OCI-LY7 (cell line): ENCODE data around the gene CCDC43. TPM values are rescaled to one million over a fixed set of nuclear protein-coding genes. Genes with fewer than 3 reads are reported as not detected.

Experiments
- BruUV-seq: library from RNA; stranded (reverse); fragments of 400-500 nt; replicated peaks from 2 replicates; lab custom pipeline; 2021; lab: Mats Ljungman, UMichigan
- CTCF ChIA-PET: fragments of 300-600 bp; sonication (Branson Sonifier 250); formaldehyde crosslinking; loops from one replicate; lab custom pipeline; 2022; ENCODE audit warnings: antibody characterized with exemption; ENCODE audit not compliant: unreplicated experiment; lab: Charles Lee
- POLR2A ChIA-PET: fragments of 300-600 bp; sonication (Branson Sonifier 250); formaldehyde crosslinking; loops from one replicate; lab custom pipeline; 2022; ENCODE audit warnings: antibody characterized with exemption; lab: Charles Lee
- DNase-seq: peaks from one replicate; pipeline ENCODE4 v3.0.0-alpha.2; 2015; ENCODE audit warnings: low spot score
- H2AFZ ChIP-seq: fragments of 200-600 bp; sonication (generic), shearing (Covaris generic); 2 replicates; pipeline ENCODE4 v1.6.1; 2014; ENCODE audit warnings: mild to moderate bottlenecking, antibody characterized with exemption, low read length, moderate library complexity
- H3K27ac ChIP-seq: fragments of 200-600 bp; sonication (generic); 2 replicates; pipeline ENCODE4 v1.5.1; 2014; ENCODE audit warnings: mixed run types, low read depth, mild to moderate bottlenecking, moderate library complexity, low read length, inconsistent platforms; ENCODE audit not compliant: poor library complexity, severe bottlenecking
- H3K36me3 ChIP-seq: fragments of 200-600 bp; sonication (generic); 2 replicates; pipeline ENCODE4 v1.6.1; 2014; ENCODE audit warnings: mild to moderate bottlenecking, antibody characterized with exemption, low read length, moderate library complexity, mixed read lengths; ENCODE audit not compliant: insufficient read depth
- H3K4me1 ChIP-seq: fragments of 200-600 bp; sonication (generic); 2 replicates; pipeline ENCODE4 v1.5.1; 2014; ENCODE audit warnings: mild to moderate bottlenecking, low read length; ENCODE audit not compliant: insufficient read depth, poor library complexity, severe bottlenecking
- H3K4me2 ChIP-seq: fragments of 200-600 bp; sonication (generic); 2 replicates; pipeline ENCODE4 v1.6.1; 2014; ENCODE audit warnings: mild to moderate bottlenecking, low read length
- H3K4me3 ChIP-seq: fragments of 200-600 bp; sonication (generic); 2 replicates; pipeline ENCODE4 v1.5.1; 2014; ENCODE audit warnings: mild to moderate bottlenecking, low read depth, low read length; ENCODE audit not compliant: poor library complexity, severe bottlenecking
- H3K79me2 ChIP-seq: fragments of 200-600 bp; sonication (generic); 2 replicates; pipeline ENCODE4 v1.6.1; 2016; ENCODE audit warnings: low read depth, mild to moderate bottlenecking, low read length, moderate library complexity, mixed read lengths; ENCODE audit not compliant: insufficient read depth
- H3K9me2 ChIP-seq: fragments of 200-600 bp; sonication (generic); 2 replicates; pipeline ENCODE4 v1.6.1; 2016; ENCODE audit warnings: mild to moderate bottlenecking, low read length, mixed read lengths; ENCODE audit not compliant: insufficient read depth
- H3K9me3 ChIP-seq: fragments of 200-600 bp; sonication (generic); 2 replicates; pipeline ENCODE4 v1.6.1; 2014; ENCODE audit warnings: mild to moderate bottlenecking, mixed run types, low read length, mixed read lengths
- H4K20me1 ChIP-seq: fragments of 200-600 bp; sonication (generic); 2 replicates; pipeline ENCODE4 v1.6.1; 2014; ENCODE audit warnings: mild to moderate bottlenecking, antibody characterized with exemption, low read length, moderate library complexity, mixed read lengths; ENCODE audit not compliant: insufficient read depth
- CTCF ChIP-seq: fragments of 200-600 bp; sonication (generic); conservative IDR thresholded peaks from 2 replicates; pipeline ENCODE4 v1.5.1; 2014; ENCODE audit warnings: mild to moderate bottlenecking, antibody characterized with exemption, low read length, moderate library complexity, mixed read lengths
- EZH2phosphoT487 ChIP-seq: fragments of 200-600 bp; sonication (generic); IDR thresholded peaks from 2 replicates; pipeline ENCODE4 v1.6.1; 2018; ENCODE audit warnings: low read depth, borderline replicate concordance, mild to moderate bottlenecking, mixed run types, antibody characterized with exemption, low read length, moderate library complexity, mixed read lengths
- intact Hi-C: fragments of 100-400 bp; cut with micrococcal nuclease; formaldehyde crosslinking; loops from one replicate; pipeline ENCODE4 v1.10.0; 2022; ENCODE audit not compliant: unreplicated experiment
- small RNA-seq: library from RNA; depleted of rRNA; stranded (forward); fragments of <200 nt; gene quantifications from one replicate; pipeline ENCODE3, GENCODE V24; 2014
- total RNA-seq, 2 experiments: library from RNA; depleted of rRNA in 1 of 2; stranded (reverse); fragments of >200 nt in 1 of 2; shearing (Covaris generic) in 1 of 2; gene quantifications; 2 replicates each; pipeline ENCODE4 v1.2.3, GENCODE V29; 2014 to 2022

CCDC43 gene
- total RNA-seq, 2 experiments from 2014 or later = 33.2 to 35.6 TPM

GRCh38 chr17:44628243-44629188 lies 61.1 kb downstream of the CCDC43 start:
- peak overlapping the region; percentile 60 for H2AFZ ChIP-seq
- H3K27ac ChIP-seq = peak overlapping the region; percentile 73
- POLR2A ChIA-PET = interaction anchor here (0.6 kb wide), 1 partner anchor 89 kb away, joined by 3 read pairs; no protein-coding TSS in a partner anchor
- TF ChIP-seq EZH2phosphoT487 (no peak), CTCF (no peak)
- H3K36me3 ChIP-seq = no peaks in the 10 kb centered on the region
- peak; percentile 82 for DNase-seq
- CTCF ChIA-PET = interaction anchor here (1.1 kb wide), 1 partner anchor 95 kb away, joined by 3 read pairs; no protein-coding TSS in a partner anchor
- no peaks in the 10 kb centered on the region for H3K79me2 ChIP-seq
- intact Hi-C loops = no loop called here
- H3K9me2 ChIP-seq = no peaks in the 10 kb centered on the region
- H4K20me1 ChIP-seq = no peaks in the 10 kb centered on the region
- H3K4me3 ChIP-seq = peak overlapping the region; percentile 51
- no peaks in the 10 kb centered on the region for H3K9me3 ChIP-seq
- H3K4me1 ChIP-seq = peaks cover 21% of the 10 kb centered on the region
- no TSS peak for BruUV-seq
- peak overlapping the region; percentile 68 for H3K4me2 ChIP-seq

DNA sequence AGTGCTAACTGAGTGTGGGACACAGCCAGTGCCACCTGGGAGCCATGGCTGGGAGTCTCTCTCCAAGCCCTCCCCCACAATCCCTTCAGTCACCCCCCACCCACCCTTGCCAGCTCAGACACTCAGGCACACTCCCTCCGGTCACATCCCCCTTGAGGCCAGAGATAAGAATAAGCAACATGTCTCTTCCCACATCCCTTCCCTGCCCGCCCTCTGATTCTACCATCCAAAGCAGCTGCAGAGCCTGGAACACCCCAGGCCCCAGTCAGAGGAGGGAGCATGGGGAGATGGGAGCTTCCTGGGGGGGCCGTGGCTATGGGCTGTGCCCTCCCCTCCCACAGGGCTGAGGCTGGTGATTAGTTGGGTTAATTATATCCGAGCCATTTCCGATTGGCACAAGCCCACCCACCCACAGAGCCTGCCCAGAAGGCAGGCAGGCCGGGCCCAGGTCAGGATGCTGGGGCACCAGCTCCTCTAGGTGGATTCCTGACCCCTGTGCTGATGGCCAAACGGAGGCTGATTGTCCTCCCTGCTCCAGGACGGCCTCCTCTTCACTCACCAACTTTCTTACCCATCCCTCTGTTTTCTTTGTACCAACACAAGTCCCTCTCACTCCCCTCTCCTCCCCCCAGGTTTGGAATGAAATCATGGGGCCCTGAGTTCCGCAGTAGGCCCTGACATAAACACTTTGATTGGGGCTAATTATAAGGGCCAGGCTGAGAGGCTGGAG lies 61.9 kb downstream of the CCDC43 start:
- peak overlapping the region; percentile 60 for H2AFZ ChIP-seq
- CTCF ChIA-PET = interaction anchor here (0.6 kb wide), 1 partner anchor 240 kb away, joined by 4 read pairs; no protein-coding TSS in a partner anchor

More for the DNA sequence above, 61.9 kb downstream of the CCDC43 start:
- H3K4me1 ChIP-seq = peaks cover 21% of the 10 kb centered on the region
- no peaks in the 10 kb centered on the region for H3K9me2 ChIP-seq
- no TSS peak for BruUV-seq
- TF ChIP-seq CTCF (no peak), EZH2phosphoT487 (no peak)
- H3K4me3 ChIP-seq = peak overlapping the region; percentile 51
- H3K4me2 ChIP-seq = peak overlapping the region; percentile 68
- peak overlapping the region; percentile 73 for H3K27ac ChIP-seq
- H4K20me1 ChIP-seq = no peaks in the 10 kb centered on the region
- no peak for DNase-seq
- no peaks in the 10 kb centered on the region for H3K9me3 ChIP-seq
- H3K79me2 ChIP-seq = no peaks in the 10 kb centered on the region
- H3K36me3 ChIP-seq = no peaks in the 10 kb centered on the region
- POLR2A ChIA-PET = interaction anchor here (0.6 kb wide), 1 partner anchor 88 kb away, joined by 3 read pairs; no protein-coding TSS in a partner anchor
- intact Hi-C loops = no loop called here

Small RNAs within 50 kb of the gene (small RNA-seq; reads per million reads assigned to genes)
- not detected for gene RN7SL819P
- not detected for gene SMCO4P1

Other genes starting within 250 kb of the CCDC43 start
- 24.5 and 24.7 TPM in 2 replicates for gene GPATCH8, start 186.4 kb downstream of the CCDC43 start, total RNA-seq (2014; rRNA removed; shearing (Covaris generic))
- 59.1 and 61.1 TPM in 2 replicates for gene GPATCH8, start 186.4 kb downstream of the CCDC43 start, total RNA-seq (2022)
- gene FZD2, start 132.3 kb downstream of the CCDC43 start, total RNA-seq (2014; rRNA removed; shearing (Covaris generic)) = 3.7 and 4.4 TPM in 2 replicates
- gene FZD2, start 132.3 kb downstream of the CCDC43 start, total RNA-seq (2022) = 9.2 and 10.9 TPM in 2 replicates
- 0.03 and 0.41 TPM in 2 replicates for gene MEIOC, start 33.3 kb downstream of the CCDC43 start, total RNA-seq (2014; rRNA removed; shearing (Covaris generic))
- gene MEIOC, start 33.3 kb downstream of the CCDC43 start, total RNA-seq (2022) = 5.1 and 5.5 TPM in 2 replicates
- gene DBF4B, start 18.9 kb upstream of the CCDC43 start, total RNA-seq (2014; rRNA removed; shearing (Covaris generic)) = 18.1 and 24.3 TPM in 2 replicates
- 45.8 and 49.2 TPM in 2 replicates for gene DBF4B, start 18.9 kb upstream of the CCDC43 start, total RNA-seq (2022)
- 2.1 and 3.3 TPM in 2 replicates for gene ADAM11, start 69.2 kb upstream of the CCDC43 start, total RNA-seq (2014; rRNA removed; shearing (Covaris generic))
- 1.1 and 1.4 TPM in 2 replicates for gene ADAM11, start 69.2 kb upstream of the CCDC43 start, total RNA-seq (2022)
- 14.2 and 21.1 TPM in 2 replicates for gene GJC1, start 140.5 kb upstream of the CCDC43 start, total RNA-seq (2014; rRNA removed; shearing (Covaris generic))
- 19.5 and 20.6 TPM in 2 replicates for gene GJC1, start 140.5 kb upstream of the CCDC43 start, total RNA-seq (2022)
- gene HIGD1B, start 158.1 kb upstream of the CCDC43 start, total RNA-seq (2014; rRNA removed; shearing (Covaris generic)) = not detected in 2 replicates
- not detected in 2 replicates for gene HIGD1B, start 158.1 kb upstream of the CCDC43 start, total RNA-seq (2022)
- 73.5 and 91.4 TPM in 2 replicates for gene EFTUD2, start 209.7 kb upstream of the CCDC43 start, total RNA-seq (2014; rRNA removed; shearing (Covaris generic))
- 133 and 148 TPM in 2 replicates for gene EFTUD2, start 209.7 kb upstream of the CCDC43 start, total RNA-seq (2022)
- 0.51 TPM in 1 of 2 replicates, not detected in the other for gene GFAP, start 225.7 kb upstream of the CCDC43 start, total RNA-seq (2014; rRNA removed; shearing (Covaris generic))
- not detected in 2 replicates for gene GFAP, start 225.7 kb upstream of the CCDC43 start, total RNA-seq (2022)